Omental fat pad (tissue), 4 donors: ENCODE results near the gene AFF3. TPM values are rescaled to one million over a fixed set of nuclear protein-coding genes. Genes with fewer than 3 reads are reported as not detected.

ENCODE experiments used
- ATAC-seq: fragments of 150-250 bp; one replicate; pipeline ENCODE4 v1.9.1; 2016; ENCODE audit warnings: mild to moderate bottlenecking, moderate library complexity; ENCODE audit not compliant: low FRiP score
- DNase-seq: peaks from one replicate; pipeline ENCODE4 v3.0.0-alpha.2; 2019; ENCODE audit warnings: low spot score
- total RNA-seq, 4 donors: library from RNA; depleted of rRNA; stranded (reverse); fragments of >200 nt; gene quantifications; one replicate each; pipeline ENCODE4 v1.1.0, GENCODE V29; 2016
- TF ChIP-seq, protein P1 (sequence below), 3 donors: fragments of 450-650 bp; IDR thresholded peaks; one replicate each; pipeline ENCODE4 v1.5.1; 2016 to 2017; ENCODE audit warnings: antibody characterized with exemption in 3 of 3, mild to moderate bottlenecking in 3 of 3, moderate library complexity in 2 of 3

Gene AFF3
- total RNA-seq, 4 donors from 2014 or later: 1.4 to 6.0 (median 2.7) TPM

DNA sequence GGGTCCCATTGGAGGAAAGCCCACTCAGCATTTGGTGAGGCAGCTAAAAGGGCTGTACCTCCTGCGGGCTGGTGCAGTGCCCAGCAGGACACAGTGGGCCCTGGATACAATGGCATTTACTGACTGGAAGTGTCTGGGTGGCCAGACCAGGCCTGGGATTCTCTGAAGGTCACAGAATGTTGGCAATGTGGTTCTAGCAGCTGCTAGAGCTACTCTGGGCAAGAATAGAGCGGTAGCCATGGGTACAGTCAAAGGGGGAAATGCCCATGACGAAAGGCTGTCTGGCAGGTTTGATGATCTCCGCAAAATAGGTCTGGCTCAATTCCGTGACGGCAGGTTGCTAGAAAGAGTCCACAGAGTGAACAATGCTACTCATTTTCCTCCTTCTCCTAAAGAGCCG, 241.8 kb downstream of the AFF3 start:
- no peak for ATAC-seq
- TF ChIP-seq, protein P1, sequence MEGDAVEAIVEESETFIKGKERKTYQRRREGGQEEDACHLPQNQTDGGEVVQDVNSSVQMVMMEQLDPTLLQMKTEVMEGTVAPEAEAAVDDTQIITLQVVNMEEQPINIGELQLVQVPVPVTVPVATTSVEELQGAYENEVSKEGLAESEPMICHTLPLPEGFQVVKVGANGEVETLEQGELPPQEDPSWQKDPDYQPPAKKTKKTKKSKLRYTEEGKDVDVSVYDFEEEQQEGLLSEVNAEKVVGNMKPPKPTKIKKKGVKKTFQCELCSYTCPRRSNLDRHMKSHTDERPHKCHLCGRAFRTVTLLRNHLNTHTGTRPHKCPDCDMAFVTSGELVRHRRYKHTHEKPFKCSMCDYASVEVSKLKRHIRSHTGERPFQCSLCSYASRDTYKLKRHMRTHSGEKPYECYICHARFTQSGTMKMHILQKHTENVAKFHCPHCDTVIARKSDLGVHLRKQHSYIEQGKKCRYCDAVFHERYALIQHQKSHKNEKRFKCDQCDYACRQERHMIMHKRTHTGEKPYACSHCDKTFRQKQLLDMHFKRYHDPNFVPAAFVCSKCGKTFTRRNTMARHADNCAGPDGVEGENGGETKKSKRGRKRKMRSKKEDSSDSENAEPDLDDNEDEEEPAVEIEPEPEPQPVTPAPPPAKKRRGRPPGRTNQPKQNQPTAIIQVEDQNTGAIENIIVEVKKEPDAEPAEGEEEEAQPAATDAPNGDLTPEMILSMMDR (IDR thresholded peaks at IDR 0.05): no peak
- no peak for DNase-seq

DNA sequence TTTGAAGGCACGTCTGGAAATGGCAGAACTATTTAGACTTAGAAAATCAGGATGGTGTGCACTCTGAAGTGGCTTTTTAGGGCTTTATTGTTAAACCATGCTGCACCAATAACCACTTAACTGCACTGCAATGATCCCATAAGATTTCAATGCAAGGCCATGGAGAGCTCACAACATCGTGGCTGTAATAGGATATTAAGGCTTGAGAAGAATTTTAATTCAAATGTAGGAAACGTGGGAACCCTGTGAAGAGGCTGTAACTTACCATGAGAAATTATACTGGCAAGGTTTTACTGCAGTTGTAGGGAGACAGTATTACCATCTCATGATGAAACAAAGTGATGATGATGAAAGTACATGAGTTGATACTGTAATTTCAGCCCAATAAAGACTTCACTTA, 242.5 kb downstream of the AFF3 start:
- ATAC-seq (no peak), DNase-seq (no peak)
- TF ChIP-seq, protein P1 (IDR thresholded peaks at IDR 0.05): no peak

DNA sequence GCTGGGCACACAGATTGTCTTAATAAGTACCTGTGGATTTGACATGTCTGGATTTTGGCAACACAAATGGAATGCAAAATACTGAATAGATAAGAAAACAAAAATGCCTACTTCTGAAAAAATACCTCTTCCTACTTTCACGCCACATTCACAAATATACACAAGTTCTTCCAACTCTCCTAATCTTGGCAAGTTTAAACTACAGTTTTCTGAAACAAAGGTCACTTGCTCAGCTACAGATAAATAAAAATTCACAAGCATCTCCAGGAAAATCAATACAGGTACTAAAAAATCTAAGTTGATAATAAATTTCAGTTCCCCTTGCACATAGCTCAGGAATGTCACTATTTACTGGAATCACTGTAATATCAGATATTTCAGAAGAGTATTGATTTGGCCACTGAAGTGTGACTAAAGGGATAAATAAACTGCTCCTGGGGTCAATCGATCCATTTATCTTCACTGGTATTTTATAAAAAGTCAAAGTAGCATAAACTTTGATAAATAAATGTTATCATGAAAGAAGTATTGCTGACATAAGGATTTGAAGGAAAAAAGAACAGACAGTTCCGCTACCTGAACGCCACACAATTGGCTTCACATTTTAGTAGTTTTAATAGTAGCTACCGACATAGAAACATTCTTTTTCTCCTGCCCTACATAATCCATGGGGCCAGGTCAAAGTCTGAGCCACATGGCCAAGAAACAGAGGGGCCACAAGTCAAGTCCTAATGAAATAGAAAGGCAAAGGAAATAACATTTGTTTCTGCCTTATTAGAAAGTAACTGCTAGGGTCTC, 243.1 kb downstream of the AFF3 start:
- TF ChIP-seq, protein P1 (IDR thresholded peaks at IDR 0.05): no peak
- DNase-seq (no peak), ATAC-seq (no peak)

DNA sequence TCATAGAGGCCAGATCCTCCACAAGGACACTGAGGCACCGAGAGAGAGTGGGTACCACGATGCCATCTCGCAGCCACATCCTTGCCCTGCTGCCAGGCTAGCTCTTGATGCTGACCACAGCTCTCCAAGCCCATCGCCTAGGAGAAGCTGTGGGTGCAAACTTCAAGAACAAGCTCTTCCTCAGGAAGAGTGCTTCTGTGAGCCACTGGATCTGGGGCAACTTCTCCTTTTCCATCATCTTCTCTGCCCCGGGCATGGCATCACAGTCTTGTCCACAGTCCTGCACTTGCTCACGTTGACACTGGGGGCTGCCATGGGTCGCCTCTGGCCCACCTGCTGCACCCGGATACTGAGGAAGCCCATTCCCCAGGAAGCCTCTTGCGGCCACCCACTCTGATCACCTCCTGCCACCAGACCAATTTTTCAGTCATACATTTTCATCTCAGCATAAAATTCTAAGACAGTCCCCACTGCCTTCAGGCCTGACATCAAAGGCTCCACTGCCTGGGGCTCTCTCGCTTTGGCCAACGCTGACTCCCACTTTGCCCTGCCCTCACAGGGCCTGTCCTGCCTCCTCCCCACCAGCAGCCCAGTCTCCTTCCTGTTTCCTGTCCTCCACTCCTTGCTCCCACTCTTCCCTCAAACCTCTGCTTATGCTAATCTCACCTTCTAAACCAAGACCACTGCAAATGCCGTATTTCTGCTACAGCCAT, 243.9 kb downstream of the AFF3 start:
- TF ChIP-seq, protein P1 (IDR thresholded peaks at IDR 0.05): no peak
- ATAC-seq (no peak), DNase-seq (no peak)

DNA sequence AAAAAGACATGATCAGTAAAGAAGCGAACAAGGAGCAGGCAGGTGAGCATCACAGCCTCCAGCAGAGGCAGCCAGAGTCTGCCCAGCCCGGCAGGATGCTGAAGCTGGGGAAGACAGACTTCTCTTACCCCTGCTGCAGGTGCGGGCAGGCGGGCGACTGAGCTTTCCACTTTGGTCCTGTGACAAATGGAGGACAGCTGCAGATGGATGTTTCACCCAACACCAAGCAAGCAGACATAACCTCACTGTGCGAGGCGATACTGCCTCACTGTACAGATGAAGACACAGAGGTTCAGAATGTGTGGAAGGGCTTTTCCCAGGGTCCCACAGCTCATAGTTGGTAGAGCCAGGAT, 251.0 kb downstream of the AFF3 start:
- DNase-seq (no peak), ATAC-seq (no peak)
- TF ChIP-seq, protein P1 (IDR thresholded peaks at IDR 0.05): no peak

DNA sequence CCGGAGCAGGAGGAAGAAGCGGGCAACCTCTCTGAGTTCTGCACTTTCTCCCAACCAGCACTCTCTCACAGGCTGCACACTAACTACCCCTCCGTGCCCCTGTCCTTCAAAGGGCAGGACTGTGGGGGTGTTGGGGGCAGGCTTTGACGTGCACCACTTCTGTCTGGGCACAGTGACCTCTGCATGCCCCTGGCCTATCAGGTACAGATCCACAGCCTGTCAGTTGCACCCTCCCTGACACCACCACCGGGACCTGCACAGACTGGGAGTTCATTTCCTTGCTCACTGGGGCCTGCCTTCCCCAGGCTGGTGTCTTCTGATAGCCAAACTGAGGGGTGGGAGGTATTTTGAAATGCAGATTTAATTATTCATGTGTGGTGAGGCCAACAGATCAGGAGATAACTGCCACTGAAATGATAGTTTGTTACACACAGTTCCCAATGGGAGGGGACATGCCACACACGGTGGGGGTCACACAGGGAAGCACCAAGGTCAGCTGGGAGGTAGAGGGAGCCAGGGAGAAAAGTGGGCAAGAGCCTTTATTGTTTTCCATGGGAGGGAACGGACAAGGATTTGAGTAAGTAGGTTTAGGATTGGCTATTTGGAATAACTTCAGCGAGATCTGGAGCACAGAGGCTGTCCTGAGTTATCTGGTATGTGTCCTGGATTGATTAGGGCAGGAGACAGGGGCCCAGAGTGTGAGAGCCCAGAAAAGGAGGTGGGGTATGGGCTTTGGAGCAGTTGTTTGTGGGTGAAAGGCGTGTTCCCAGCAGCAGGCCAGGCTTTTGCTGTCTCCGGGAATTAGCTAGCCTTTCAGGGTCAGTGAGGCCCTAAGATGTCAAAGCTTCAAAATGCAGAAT, 251.6 kb downstream of the AFF3 start:
- ATAC-seq: no peak
- TF ChIP-seq, protein P1 (IDR thresholded peaks at IDR 0.05): no peak

More for the DNA sequence above, 251.6 kb downstream of the AFF3 start:
- DNase-seq: no peak
